SK-N-SH treated with all-trans-retinoic acid at 6 μM for 48 hours (cell line): Measurements from ENCODE around the gene UNC5C.

ENCODE experiments used
- ATAC-seq: fragments of 200-7000 bp; cut with Tn5 transposase; 3 replicates; pipeline ENCODE4 v1.9.1; 2020; ENCODE audit warnings: mild to moderate bottlenecking, moderate library complexity
- ARNTL ChIP-seq: fragments of 450-650 bp; formaldehyde crosslinking; IDR thresholded peaks from 2 replicates; pipeline ENCODE4 v1.5.0; 2020; ENCODE audit warnings: low read depth, mild to moderate bottlenecking, moderate library complexity, borderline replicate concordance
- BACH2 ChIP-seq: fragments of 250-450 bp; sonication (Bioruptor Pico); IDR thresholded peaks from 2 replicates; pipeline ENCODE4 v1.9.0; 2021; ENCODE audit warnings: mild to moderate bottlenecking, borderline replicate concordance
- CSDC2 ChIP-seq: fragments of 250-450 bp; sonication (Bioruptor Pico); IDR thresholded peaks from 2 replicates; pipeline ENCODE4 v1.5.0; 2020; ENCODE audit warnings: mild to moderate bottlenecking, moderate library complexity
- ESRRG ChIP-seq: fragments of 250-450 bp; sonication (Bioruptor Pico); IDR thresholded peaks from 2 replicates; pipeline ENCODE4 v1.6.1; 2021; ENCODE audit warnings: mild to moderate bottlenecking
- GLIS3 ChIP-seq: fragments of 250-450 bp; sonication (Bioruptor Pico); IDR thresholded peaks from 2 replicates; pipeline ENCODE4 v1.5.0; 2020; ENCODE audit warnings: mild to moderate bottlenecking, moderate library complexity
- ISL1 ChIP-seq: fragments of 250-450 bp; sonication (Bioruptor Pico); IDR thresholded peaks from 2 replicates; pipeline ENCODE4 v2.1.2; 2022; ENCODE audit warnings: mild to moderate bottlenecking, moderate library complexity
- PPARA ChIP-seq: fragments of 250-450 bp; sonication (Bioruptor Pico); IDR thresholded peaks from 2 replicates; pipeline ENCODE4 v1.5.0; 2020; ENCODE audit warnings: mild to moderate bottlenecking, borderline replicate concordance
- SNAI2 ChIP-seq: fragments of 250-450 bp; sonication (Bioruptor Pico); IDR thresholded peaks from 2 replicates; pipeline ENCODE4 v1.5.0; 2020; ENCODE audit warnings: mild to moderate bottlenecking, moderate library complexity
- TCF4 ChIP-seq: fragments of 250-450 bp; sonication (Bioruptor Pico); IDR thresholded peaks from 2 replicates; pipeline ENCODE4 v1.8.0; 2021; ENCODE audit warnings: mild to moderate bottlenecking, moderate library complexity, borderline replicate concordance
- TOX ChIP-seq: fragments of 250-450 bp; sonication (Bioruptor Pico); IDR thresholded peaks from 2 replicates; pipeline ENCODE4 v1.8.0; 2021; ENCODE audit warnings: mild to moderate bottlenecking, moderate library complexity, borderline replicate concordance
- ZC3H10 ChIP-seq: fragments of 250-450 bp; sonication (Bioruptor Pico); IDR thresholded peaks from 2 replicates; pipeline ENCODE4 v1.5.1; 2021; ENCODE audit warnings: mild to moderate bottlenecking, moderate library complexity
- ZFP3 ChIP-seq: fragments of 250-450 bp; sonication (Bioruptor Pico); IDR thresholded peaks from 2 replicates; pipeline ENCODE4 v1.5.0; 2020; ENCODE audit warnings: mild to moderate bottlenecking, moderate library complexity
- ZFP30 ChIP-seq: fragments of 450-650 bp; formaldehyde crosslinking; IDR thresholded peaks from 2 replicates; pipeline ENCODE4 v1.5.0; 2022; ENCODE audit warnings: mild to moderate bottlenecking, moderate library complexity
- ZNF565 ChIP-seq: fragments of 450-650 bp; formaldehyde crosslinking; conservative IDR thresholded peaks from 2 replicates; pipeline ENCODE4 v1.5.0; 2020; ENCODE audit warnings: low read depth, mild to moderate bottlenecking, moderate library complexity
- ZNF70 ChIP-seq: fragments of 450-650 bp; formaldehyde crosslinking; IDR thresholded peaks from 2 replicates; pipeline ENCODE4 v1.5.0; 2020; ENCODE audit warnings: mild to moderate bottlenecking, moderate library complexity
- TF ChIP-seq, protein P1 (sequence below): fragments of 250-450 bp; sonication (Bioruptor Pico); IDR thresholded peaks from 2 replicates; pipeline ENCODE4 v1.5.0; 2020; ENCODE audit warnings: mild to moderate bottlenecking, moderate library complexity
- TF ChIP-seq, protein P2 (sequence below): fragments of 250-450 bp; sonication (Bioruptor Pico); IDR thresholded peaks from 2 replicates; pipeline ENCODE4 v1.8.0; 2020; ENCODE audit warnings: mild to moderate bottlenecking, moderate library complexity, borderline replicate concordance
- TF ChIP-seq, protein P3 (sequence below): fragments of 250-450 bp; sonication (Bioruptor Pico); IDR thresholded peaks from 2 replicates; pipeline ENCODE4 v1.5.1; 2020; ENCODE audit warnings: low read depth, mild to moderate bottlenecking, moderate library complexity
- TF ChIP-seq, protein P4 (sequence below): fragments of 250-450 bp; sonication (Bioruptor Pico); IDR thresholded peaks from 2 replicates; pipeline ENCODE4 v1.5.1; 2021; ENCODE audit warnings: mild to moderate bottlenecking, moderate library complexity
- TF ChIP-seq, protein P5 (sequence below): fragments of 250-450 bp; sonication (Bioruptor Pico); IDR thresholded peaks from 2 replicates; pipeline ENCODE4 v1.8.0; 2021; ENCODE audit warnings: low read depth, mild to moderate bottlenecking, moderate library complexity, borderline replicate concordance

Gene UNC5C

DNA sequence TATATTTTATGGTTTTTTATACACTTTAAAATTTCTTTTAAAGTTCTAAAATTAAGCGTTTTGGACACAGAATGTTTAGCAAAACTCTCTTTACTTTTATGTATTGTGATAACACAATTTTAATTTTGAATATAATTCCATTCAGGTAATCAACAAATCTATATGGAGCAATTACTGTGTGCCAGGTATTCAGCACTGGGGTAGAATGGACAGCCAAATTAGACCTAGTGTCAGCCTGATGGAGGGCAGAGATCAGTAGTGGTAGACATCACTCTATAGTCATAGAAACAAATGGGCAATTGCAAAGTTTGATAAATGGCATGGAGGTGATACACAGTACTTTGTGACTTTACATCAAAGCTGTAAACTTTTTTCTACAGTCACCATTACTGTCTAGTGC, 41.8 kb upstream of the UNC5C start (continued):
- TF ChIP-seq, protein P1, sequence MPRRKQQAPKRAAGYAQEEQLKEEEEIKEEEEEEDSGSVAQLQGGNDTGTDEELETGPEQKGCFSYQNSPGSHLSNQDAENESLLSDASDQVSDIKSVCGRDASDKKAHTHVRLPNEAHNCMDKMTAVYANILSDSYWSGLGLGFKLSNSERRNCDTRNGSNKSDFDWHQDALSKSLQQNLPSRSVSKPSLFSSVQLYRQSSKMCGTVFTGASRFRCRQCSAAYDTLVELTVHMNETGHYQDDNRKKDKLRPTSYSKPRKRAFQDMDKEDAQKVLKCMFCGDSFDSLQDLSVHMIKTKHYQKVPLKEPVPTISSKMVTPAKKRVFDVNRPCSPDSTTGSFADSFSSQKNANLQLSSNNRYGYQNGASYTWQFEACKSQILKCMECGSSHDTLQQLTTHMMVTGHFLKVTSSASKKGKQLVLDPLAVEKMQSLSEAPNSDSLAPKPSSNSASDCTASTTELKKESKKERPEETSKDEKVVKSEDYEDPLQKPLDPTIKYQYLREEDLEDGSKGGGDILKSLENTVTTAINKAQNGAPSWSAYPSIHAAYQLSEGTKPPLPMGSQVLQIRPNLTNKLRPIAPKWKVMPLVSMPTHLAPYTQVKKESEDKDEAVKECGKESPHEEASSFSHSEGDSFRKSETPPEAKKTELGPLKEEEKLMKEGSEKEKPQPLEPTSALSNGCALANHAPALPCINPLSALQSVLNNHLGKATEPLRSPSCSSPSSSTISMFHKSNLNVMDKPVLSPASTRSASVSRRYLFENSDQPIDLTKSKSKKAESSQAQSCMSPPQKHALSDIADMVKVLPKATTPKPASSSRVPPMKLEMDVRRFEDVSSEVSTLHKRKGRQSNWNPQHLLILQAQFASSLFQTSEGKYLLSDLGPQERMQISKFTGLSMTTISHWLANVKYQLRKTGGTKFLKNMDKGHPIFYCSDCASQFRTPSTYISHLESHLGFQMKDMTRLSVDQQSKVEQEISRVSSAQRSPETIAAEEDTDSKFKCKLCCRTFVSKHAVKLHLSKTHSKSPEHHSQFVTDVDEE: no peak
- TF ChIP-seq GLIS3 (CRISPR knock-in tag) (no peak), SNAI2 (no peak)

DNA sequence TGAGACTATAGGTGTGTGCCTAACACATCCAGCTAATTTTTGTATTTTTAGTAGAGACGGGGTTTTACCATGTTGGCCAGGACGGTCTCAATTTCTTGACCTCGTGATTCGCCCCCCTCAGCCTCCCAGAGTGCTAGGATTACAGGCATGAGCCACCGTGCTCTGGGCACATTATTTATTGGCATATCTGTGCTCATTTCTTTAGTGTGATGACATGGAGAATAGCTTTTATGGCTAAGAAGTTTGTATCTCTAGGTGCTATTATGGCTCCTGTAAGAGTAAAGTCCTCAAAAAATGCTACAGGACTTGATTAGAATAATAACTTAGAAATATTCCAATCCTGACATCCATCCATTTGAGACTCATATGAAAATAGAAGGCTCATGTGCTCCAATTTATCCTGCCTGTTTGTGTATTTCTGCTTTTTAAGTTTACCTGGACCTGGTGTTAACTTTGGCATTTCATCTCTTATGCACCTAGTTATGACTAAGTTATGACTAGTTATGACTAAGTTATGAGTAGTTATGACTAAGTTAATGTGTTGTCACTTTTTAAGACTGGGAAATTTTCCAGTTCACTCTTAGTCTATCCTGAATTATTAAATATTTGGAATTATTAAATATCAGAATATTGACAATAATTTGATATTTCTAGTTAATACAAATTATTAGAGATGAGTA, 36.4 kb upstream of the UNC5C start:
- ATAC-seq: no peak

DNA sequence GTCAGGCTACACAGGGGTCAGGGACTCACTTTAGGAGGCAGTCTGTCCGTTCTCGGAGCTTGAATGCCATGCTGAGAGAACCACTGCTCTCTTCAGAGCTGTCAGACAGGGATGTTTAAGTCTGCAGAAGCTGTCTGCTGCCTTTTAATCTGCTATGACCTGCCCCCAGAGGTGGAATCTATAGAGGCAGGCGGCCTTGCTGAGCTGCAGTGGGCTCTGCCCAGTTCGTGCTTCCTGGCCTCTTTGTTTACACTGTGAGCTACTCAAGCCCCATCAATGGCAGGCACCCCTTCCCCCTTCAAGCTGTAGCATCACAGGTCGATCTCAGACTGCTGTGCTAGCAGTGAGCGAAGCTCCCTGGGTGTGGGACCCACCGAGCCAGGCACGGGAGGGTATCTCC, 31.5 kb upstream of the UNC5C start:
- TF ChIP-seq ESRRG (CRISPR knock-in tag): no peak
- TF ChIP-seq, protein P2, sequence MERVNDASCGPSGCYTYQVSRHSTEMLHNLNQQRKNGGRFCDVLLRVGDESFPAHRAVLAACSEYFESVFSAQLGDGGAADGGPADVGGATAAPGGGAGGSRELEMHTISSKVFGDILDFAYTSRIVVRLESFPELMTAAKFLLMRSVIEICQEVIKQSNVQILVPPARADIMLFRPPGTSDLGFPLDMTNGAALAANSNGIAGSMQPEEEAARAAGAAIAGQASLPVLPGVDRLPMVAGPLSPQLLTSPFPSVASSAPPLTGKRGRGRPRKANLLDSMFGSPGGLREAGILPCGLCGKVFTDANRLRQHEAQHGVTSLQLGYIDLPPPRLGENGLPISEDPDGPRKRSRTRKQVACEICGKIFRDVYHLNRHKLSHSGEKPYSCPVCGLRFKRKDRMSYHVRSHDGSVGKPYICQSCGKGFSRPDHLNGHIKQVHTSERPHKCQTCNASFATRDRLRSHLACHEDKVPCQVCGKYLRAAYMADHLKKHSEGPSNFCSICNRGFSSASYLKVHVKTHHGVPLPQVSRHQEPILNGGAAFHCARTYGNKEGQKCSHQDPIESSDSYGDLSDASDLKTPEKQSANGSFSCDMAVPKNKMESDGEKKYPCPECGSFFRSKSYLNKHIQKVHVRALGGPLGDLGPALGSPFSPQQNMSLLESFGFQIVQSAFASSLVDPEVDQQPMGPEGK (CRISPR knock-in tag): no peak
- no peak for TF ChIP-seq ARNTL (CRISPR knock-in tag)
- no peak for TF ChIP-seq TCF4 (CRISPR knock-in tag)
- TF ChIP-seq BACH2 (CRISPR knock-in tag): no peak
- no peak for TF ChIP-seq ZNF565 (CRISPR knock-in tag)
- TF ChIP-seq, protein P3, sequence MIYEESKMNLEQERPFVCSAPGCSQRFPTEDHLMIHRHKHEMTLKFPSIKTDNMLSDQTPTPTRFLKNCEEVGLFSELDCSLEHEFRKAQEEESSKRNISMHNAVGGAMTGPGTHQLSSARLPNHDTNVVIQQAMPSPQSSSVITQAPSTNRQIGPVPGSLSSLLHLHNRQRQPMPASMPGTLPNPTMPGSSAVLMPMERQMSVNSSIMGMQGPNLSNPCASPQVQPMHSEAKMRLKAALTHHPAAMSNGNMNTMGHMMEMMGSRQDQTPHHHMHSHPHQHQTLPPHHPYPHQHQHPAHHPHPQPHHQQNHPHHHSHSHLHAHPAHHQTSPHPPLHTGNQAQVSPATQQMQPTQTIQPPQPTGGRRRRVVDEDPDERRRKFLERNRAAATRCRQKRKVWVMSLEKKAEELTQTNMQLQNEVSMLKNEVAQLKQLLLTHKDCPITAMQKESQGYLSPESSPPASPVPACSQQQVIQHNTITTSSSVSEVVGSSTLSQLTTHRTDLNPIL (CRISPR knock-in tag): no peak
- no peak for TF ChIP-seq ZFP30 (CRISPR knock-in tag)
- TF ChIP-seq TOX (CRISPR knock-in tag): no peak
- TF ChIP-seq ZNF70 (CRISPR knock-in tag): no peak
- TF ChIP-seq ZFP3 (CRISPR knock-in tag): no peak
- TF ChIP-seq, protein P4, sequence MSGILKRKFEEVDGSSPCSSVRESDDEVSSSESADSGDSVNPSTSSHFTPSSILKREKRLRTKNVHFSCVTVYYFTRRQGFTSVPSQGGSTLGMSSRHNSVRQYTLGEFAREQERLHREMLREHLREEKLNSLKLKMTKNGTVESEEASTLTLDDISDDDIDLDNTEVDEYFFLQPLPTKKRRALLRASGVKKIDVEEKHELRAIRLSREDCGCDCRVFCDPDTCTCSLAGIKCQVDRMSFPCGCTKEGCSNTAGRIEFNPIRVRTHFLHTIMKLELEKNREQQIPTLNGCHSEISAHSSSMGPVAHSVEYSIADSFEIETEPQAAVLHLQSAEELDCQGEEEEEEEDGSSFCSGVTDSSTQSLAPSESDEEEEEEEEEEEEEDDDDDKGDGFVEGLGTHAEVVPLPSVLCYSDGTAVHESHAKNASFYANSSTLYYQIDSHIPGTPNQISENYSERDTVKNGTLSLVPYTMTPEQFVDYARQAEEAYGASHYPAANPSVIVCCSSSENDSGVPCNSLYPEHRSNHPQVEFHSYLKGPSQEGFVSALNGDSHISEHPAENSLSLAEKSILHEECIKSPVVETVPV (CRISPR knock-in tag): no peak
- TF ChIP-seq CSDC2 (CRISPR knock-in tag): no peak
- ATAC-seq: no peak

More for the DNA sequence above, 36.4 kb upstream of the UNC5C start:
- TF ChIP-seq GLIS3 (CRISPR knock-in tag) (no peak), ARNTL (CRISPR knock-in tag) (no peak), ZC3H10 (CRISPR knock-in tag) (no peak)

DNA sequence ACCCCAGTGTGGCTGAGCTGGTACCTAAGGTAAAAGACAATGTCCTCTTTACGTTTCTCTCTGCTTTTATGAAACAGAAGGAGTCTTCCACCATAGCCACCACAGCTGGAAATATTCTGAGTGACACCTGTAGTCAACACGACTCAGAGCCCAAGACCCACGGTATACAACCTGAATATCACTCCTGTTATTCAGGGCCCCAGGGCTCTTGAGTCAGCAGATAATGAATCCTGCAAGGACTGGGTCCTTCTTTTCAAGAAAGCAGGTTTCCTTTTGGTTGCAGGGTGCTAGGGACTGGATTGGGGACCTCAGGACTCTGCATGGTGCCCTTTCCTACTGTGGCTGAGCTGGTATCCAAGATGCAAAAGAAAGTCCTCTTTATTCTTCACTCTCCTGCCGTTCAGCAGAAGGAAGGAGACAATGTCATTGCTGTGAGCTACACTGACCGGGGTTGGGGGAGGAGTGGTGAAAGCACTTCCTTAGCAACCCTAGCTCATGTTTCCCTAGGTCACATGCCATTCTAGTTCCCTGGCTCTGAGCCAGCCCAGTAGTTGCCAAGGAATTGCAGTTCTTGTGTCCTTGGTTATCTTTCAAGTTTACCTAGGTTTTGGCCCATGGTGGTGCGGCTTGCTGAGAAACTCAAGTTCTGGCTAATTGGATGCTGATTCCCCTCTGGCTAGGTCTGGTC, 23.7 kb upstream of the UNC5C start:
- ATAC-seq: peak; percentile 64; the same call in 2 of the 3 replicates
- TF ChIP-seq, protein P5, sequence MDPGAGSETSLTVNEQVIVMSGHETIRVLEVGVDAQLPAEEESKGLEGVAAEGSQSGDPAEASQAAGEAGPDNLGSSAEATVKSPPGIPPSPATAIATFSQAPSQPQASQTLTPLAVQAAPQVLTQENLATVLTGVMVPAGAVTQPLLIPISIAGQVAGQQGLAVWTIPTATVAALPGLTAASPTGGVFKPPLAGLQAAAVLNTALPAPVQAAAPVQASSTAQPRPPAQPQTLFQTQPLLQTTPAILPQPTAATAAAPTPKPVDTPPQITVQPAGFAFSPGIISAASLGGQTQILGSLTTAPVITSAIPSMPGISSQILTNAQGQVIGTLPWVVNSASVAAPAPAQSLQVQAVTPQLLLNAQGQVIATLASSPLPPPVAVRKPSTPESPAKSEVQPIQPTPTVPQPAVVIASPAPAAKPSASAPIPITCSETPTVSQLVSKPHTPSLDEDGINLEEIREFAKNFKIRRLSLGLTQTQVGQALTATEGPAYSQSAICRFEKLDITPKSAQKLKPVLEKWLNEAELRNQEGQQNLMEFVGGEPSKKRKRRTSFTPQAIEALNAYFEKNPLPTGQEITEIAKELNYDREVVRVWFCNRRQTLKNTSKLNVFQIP (CRISPR knock-in tag): no peak
- TF ChIP-seq TOX (CRISPR knock-in tag) (no peak), ZNF565 (CRISPR knock-in tag) (no peak), ISL1 (CRISPR knock-in tag) (no peak), PPARA (no peak)
- TF ChIP-seq, protein P1: no peak
- TF ChIP-seq, protein P2 (CRISPR knock-in tag): no peak
